Nucleus accumbens (tissue), 56 donors: ENCODE data around the gene RNF220.
"Not testable (repeated sequence)": the region's sequence is repeated elsewhere in the genome, so short reads cannot be mapped to it uniquely, and the experiment has no call there.

Experiments used
- DNase-seq, 56 donors: peaks; one replicate each; lab custom pipeline; 2025; lab: John Stamatoyannopoulos, UW

Gene RNF220

DNA sequence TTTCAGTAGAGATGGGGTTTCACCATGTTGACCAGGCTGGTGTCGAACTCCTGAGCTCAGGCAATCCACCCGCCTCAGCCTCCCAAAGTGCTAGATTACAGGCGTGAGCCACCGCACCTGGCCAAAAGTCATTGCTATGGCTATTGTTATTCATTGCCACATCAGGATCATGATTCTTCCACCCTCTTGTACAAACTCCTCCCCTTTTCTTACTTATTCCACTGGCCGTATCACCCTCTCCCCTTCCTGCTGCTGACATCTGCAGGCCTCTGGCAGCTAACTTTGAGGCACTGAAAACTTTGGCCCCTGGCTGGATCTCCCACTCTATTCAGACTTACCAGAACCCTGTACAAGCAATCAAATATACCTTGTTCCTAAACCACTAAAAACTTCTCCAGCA is 258.4 kb downstream of the RNF220 start:
- no peak for DNase-seq

- DNase-seq = no peak
These were observed 259.8 kb downstream of the RNF220 start for GRCh38 chr1:44664730-44665370.

DNA sequence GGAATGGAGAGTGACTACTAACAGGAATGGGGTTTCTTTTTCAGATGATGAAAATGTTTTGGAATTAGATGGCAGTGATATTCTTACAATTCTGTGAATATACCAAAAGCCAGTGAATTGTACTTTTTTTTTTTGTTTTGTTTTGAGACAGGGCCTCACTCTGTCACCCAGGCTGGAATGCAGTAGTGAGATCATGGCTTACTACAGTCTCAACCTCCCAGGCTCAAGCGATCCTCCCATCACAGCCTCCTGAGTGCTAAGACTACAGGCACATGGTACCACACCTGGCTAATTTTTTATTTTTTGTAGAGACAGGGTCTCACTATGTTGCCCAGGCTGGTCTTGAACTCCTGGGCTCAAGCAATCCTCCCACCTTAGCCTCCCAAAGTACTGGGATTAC is 261.7 kb downstream of the RNF220 start:
- not testable (repeated sequence) for DNase-seq

DNA sequence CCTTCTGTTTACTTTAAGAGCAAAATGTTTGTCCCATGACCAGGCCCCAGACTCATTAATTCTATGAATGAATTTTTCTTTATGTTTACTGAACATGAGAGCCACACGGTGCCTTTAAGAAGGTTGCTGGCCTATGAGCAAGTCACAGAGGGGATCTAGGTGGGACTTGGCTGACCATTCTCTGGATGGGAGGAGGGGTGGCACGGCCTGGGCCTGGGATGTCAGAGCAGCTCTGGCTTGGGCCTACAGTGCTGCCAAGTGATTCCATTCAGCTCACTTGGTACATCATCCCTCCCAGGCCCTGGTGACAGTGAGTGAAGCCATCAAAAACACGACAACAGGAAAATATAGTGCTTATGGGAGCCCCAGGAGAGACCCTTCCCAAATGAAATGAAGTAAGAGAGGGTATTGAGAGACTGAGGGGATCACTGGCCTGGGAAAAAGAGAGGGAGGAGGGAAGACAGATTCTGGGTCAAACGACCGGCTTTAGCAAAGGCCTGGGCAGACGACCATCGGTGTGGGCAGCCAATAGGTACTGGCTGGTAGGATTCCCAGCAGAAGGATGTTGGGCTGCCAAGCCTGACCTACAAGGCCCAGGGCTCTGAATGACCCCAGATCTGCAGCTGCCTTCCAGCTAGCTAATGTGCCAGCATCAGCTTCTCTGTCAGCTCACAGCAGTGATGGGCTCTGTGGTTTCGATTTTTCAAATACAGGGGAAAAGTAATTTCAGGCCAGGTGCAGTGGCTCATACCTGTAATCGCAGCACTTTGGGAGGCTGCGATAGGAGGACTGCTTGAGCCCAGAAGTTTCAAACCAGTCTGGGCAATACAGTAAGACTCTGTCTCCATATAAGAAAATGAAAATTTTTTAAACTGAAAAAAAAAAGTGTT is 265.9 kb downstream of the RNF220 start:
- DNase-seq = peak in 11 of 56 donors; percentile 11 to 27 (median 17)

DNA sequence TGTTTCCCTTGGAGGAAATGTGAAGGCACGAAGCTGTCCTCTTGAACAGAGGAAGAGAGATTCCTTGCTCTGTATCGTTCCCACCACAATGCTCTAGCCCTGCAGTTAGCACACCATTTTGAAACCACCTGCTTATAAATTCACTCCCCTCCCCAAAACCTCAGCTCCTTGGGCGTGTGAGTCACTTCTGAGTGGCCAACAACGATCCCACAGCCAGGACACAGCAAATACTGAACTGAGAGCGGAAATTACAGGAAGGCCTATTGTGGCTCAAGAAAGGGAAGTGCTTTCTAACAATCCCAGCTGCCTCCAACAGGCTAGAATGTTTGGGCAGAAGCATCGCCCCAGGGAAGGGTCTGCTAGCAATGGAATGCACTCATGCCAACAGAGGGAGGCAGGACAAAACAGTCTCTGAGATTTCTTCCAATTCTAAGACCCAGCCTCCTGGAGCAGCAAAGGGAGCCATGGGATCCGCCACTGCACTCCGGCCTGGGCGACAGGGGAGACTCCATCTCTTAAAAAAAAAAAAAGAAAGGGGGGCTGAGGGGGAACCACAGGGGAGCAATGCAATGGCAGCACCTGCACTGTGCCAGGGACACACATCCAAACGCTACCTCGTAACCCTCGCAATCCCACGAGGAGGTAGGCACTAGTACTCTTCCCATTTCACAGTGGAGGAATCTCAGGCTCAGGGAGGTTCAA is 267.4 kb downstream of the RNF220 start:
- DNase-seq = peak in 8 of 56 donors; percentile 9 to 30 (median 20)

DNA sequence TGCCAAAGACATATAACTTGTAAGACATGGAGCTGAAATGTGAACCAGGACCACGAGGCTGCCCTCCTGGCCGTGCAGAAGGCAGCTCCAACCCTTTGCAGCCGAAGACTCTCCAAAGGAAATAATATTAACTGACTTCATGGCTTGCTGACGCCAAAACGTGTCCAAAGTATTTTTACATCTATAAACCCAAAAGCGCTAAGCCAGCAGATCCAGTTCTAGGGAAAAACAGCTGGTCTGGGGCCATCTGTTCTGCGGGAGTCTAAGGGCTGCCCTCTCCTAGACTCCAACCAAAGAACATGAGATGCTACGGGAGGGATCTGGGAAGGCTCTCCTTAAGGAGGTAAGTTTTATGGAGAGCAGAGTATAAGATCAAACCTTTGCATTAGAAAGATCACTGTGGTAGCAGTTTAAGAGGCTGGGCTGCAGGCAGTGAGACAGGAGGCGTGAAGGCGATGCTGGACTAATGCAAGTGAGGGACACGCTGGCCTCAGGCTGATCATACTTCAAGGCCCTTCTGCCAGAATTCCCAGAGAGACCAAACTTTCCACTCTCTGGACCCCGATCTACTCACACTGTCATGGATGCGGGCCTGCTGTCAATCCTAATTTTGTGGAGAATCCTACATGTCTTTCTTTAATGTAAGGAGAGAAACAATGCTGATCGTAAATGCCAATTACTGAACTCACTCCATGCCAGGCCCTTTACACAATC is 268.1 kb downstream of the RNF220 start:
- peak in 1 of 56 donors; percentile 16 for DNase-seq

DNA sequence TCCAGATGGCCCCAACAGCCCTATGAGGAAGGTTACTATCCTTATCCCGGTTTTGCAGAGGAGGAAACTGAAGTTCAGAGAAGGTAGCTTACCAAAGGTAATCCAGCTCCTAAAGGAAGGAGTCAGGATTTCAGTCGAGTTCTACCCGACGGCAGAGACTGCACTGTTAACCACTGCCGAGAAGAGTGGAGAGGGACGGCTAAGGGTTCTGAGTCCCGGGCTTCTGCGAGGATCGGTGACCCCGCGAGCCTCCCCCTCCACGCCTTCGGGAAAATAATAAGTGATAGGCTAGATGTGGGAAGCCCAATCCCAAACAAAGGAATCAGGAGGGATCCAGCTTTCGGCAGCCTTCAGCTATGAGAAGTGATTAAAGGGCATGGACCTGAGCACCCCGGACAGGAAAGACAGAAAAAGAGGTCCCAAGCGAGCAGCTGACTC is 268.6 kb downstream of the RNF220 start:
- no peak for DNase-seq

DNA sequence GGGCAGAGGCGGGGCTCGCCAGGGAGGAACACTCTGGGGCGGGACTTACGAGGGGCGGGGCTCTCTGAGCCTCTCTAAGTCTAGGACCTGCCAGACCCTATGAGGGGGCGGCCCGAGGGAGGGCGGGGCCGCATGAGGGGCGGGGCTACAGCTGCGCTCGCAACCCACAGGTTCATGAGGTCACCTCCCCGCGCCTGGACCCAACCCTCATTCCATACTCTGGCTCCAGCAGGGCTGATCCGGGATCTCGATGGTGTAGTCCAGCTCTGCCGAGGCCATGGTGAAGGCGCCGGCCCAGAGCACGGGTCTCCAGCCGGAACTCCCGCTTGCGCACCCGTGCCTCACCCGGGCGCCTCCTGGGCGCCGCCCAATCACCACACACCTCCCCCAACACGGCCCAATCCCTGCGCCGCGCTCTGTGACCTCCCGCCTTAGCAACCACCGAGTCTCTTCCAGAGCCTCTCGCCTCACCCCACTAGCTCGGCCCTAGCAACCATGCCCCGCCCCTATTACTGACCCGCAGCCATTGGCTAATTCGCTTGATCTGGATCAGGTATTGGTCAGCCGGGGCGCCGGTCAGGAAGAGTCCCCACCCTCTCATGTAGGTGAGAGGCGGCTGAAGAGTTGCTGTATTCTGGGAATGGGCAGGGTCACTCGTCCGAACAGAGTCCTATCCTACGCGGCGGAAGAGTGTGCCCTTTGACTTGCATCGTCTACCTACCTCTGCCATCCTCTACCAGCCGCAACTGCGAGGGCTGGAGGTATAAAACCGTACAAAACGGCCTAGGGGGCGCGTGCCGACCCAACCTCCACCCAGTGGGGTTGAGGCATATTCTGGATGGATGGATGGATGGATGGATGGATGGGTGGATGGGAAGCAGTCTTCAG is 269.3 kb downstream of the RNF220 start, which contains the start of the genes ARMH1 and TMEM53:
Gene ARMH1 (plus strand): TSS at position 602 of the 888 bp plus-strand sequence. CDS start 14,984 bp downstream, outside the sequence.
Gene TMEM53 (minus strand): TSS at position 369 of the 888 bp plus-strand sequence. CDS start 90 bp downstream, at position 279.
- DNase-seq = peak; percentile 91 to 99 (median 98)

DNA sequence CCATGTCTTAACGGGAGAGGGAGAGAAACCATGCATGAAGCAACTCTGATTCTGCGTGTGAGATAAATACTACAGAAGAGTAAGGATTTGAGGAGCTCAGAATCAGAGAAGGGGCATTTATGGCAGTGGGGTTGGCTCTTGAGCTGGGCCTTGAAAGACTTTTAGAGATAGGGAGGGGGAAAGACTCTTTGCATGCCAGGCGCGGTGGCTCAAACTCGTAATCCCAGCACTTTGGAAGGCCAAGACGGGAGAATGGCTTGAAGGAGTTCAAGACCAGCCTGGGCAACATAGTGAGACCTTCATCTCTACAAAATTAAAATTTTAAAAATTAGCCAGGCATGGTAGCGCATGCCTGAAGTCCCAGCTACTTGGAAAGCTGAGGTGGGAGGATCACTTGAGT is 270.1 kb downstream of the RNF220 start:
- no peak for DNase-seq

DNA sequence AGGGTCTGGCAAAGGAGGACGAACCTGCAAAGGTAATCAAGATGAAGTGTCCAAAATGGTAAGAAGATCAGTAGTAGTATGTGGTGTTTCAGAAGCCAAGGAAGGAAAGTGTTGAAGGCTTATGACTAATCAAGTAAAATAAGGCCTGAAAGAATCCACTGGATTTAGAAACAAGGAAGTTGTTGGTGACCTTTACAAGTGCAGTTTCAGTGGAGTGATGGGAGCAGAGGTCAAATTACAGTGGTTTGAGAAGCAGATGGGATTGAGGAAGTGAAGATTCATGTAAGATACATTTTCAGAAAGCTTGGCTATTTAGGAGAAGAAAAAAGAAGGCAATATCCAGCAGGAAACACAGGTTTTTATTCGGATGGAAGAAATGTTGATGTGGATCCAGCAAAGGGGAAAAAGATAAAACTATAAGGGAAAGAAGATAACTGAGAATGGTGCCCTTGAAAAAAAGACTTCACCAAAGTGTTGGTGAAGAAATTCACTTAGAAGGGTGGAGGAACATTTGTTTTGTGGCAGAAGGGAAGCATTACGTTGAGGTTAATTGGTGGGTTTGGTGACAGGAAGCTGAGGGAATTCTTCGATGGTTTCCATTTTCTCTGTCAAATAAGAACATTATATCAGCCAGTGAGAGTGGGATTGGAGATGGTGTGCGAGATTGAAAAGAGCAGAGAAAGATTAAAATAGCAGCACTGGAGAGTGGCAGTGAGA is 271.6 kb downstream of the RNF220 start:
- no peak for DNase-seq

GRCh38 chr1:44677201-44677766 is 272.2 kb downstream of the RNF220 start:
- peak in 1 of 56 donors; percentile 8 for DNase-seq

- DNase-seq = no peak
These were observed 273.1 kb downstream of the RNF220 start for GRCh38 chr1:44678120-44678519.

DNA sequence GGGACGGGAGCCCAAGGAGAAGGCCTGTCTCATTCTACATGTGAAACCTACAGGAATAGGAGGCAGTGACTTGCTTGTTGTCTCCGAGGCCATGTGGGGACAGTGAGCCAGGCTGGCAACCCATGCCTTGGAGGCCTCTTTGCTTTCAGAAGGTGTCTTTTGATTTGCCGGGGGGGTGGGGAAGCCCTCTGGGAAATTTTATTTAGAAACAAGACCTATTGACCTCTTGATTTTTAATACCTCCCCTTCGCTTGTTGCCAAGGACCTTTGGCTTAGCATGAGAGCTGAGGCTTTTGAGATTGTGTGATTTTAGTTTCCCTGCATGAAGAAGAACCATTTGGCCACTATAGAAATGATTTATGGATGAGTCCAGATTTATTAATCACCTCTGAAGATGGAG is 273.6 kb downstream of the RNF220 start:
- no peak for DNase-seq

GRCh38 chr1:44679468-44679867 is 274.4 kb downstream of the RNF220 start:
- DNase-seq = no peak

GRCh38 chr1:44681905-44682882 is 277.1 kb downstream of the RNF220 start:
- DNase-seq = no peak

DNA sequence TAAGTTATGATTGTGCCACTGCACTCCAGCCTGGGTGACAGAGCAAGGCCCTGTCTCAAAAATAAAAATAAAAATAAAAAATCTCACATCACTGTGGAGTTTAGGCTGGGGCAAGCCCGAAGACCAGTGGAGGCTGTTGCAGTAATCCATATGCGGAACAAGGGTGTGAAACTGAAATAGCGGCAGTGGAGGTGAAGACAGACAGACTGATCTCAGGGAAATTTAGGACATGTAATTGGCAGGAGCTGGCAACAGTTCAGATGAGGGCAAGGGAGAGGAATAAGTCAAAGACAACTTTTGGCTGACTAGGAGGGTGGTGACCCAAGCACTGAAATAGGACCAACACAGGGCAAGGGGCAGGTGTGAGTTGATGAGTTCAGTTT is 277.8 kb downstream of the RNF220 start:
- no peak for DNase-seq

GRCh38 chr1:44684525-44684924 is 279.5 kb downstream of the RNF220 start:
- DNase-seq = no peak
